ENCODE results near the gene ABCB9. TPM values are rescaled to one million over a fixed set of nuclear protein-coding genes. Genes with fewer than 3 reads are reported as not detected.

ABCB9 gene
- total and polyA plus RNA-seq, 2 experiments from 2014 or later: 1.2 to 7.0 TPM

- TF ChIP-seq ZNF462 (CRISPR knock-in tag; IDR thresholded peaks at IDR 0.05) (no peak), ZNF331 (CRISPR knock-in tag; IDR thresholded peaks at IDR 0.05; ENCODE audit: low read depth) (no peak), CREB1 (CRISPR knock-in tag; IDR thresholded peaks at IDR 0.05; ENCODE audit: low read depth) (no peak), NANOG (IDR thresholded peaks at IDR 0.05; ENCODE audit: borderline replicate concordance) (no peak), ETS1 (IDR thresholded peaks at IDR 0.05) (no peak), EZH2 (IDR thresholded peaks at IDR 0.05; ENCODE audit: low read depth, unreplicated experiment) (no peak), JUNB (IDR thresholded peaks at IDR 0.05; ENCODE audit: unreplicated experiment) (no peak), POLR2AphosphoS5 (IDR thresholded peaks at IDR 0.05; ENCODE audit: low read depth) (no peak)
Measured at GRCh38 chr12:122920687-122921086, 45.6 kb downstream of the ABCB9 start (continued).

- no peaks in the 10 kb centered on the region for H3K9me2 ChIP-seq (ENCODE audit: insufficient read depth)
- no peak overlapping the region for H3K27ac ChIP-seq (ENCODE audit: low read depth)
- Mint-ChIP-seq H3K4me1 (peaks cover 4% of the 10 kb centered on the region; the same call in 1 of the 3 replicates), H3K27me3 (ENCODE audit: insufficient read depth, low read depth, poor library complexity) (peaks cover 18% of the 10 kb centered on the region), H3K36me3 (ENCODE audit: low read depth) (no peaks in the 10 kb centered on the region), H3K4me3 (no peak overlapping the region), H3K9me3 (no peaks in the 10 kb centered on the region), H3K27ac (no peak overlapping the region)
- H3F3A ChIP-seq (replicated peaks; ENCODE audit: low read depth): no peaks in the 10 kb centered on the region
- no peaks in the 10 kb centered on the region for H3K79me2 ChIP-seq (replicated peaks; ENCODE audit: insufficient read depth)
- no peak overlapping the region for H2AFZ ChIP-seq
- H3K4me3 ChIP-seq: no peak overlapping the region
- DNase-seq (ENCODE audit: low spot score): no peak
- no peaks in the 10 kb centered on the region for H3K36me3 ChIP-seq (ENCODE audit: insufficient read depth)
- H4K20me1 ChIP-seq (replicated peaks; ENCODE audit: insufficient read depth): no peaks in the 10 kb centered on the region
- H3K4me2 ChIP-seq: no peak overlapping the region
- H3K27me3 ChIP-seq (ENCODE audit: insufficient read depth): no peaks in the 10 kb centered on the region
- no peaks in the 10 kb centered on the region for H3K4me1 ChIP-seq (ENCODE audit: insufficient read depth)
- no peak for ATAC-seq
- TF ChIP-seq CTCF (conservative IDR thresholded peaks at IDR 0.05; ENCODE audit: low read depth in 2 of 2): no peak
- no peak for TF ChIP-seq JUNB (IDR thresholded peaks at IDR 0.05; ENCODE audit: unreplicated experiment)
- no peak for TF ChIP-seq NANOG (IDR thresholded peaks at IDR 0.05; ENCODE audit: borderline replicate concordance)
Measured at GRCh38 chr12:122918827-122919226, 47.4 kb downstream of the ABCB9 start.
